ENCODE measurements around the gene U2AF1L4.

Gene U2AF1L4

GRCh38 chr19:35712567-35713505 lies 32.4 kb downstream of the U2AF1L4 start:
- DNase-seq (ENCODE audit: low read depth), result no peak

GRCh38 chr19:35710784-35711723 lies 34.2 kb downstream of the U2AF1L4 start:
- no peak for DNase-seq (ENCODE audit: low read depth)

GRCh38 chr19:35708391-35708790 lies 36.8 kb downstream of the U2AF1L4 start:
- DNase-seq (ENCODE audit: low read depth), result no peak

DNA sequence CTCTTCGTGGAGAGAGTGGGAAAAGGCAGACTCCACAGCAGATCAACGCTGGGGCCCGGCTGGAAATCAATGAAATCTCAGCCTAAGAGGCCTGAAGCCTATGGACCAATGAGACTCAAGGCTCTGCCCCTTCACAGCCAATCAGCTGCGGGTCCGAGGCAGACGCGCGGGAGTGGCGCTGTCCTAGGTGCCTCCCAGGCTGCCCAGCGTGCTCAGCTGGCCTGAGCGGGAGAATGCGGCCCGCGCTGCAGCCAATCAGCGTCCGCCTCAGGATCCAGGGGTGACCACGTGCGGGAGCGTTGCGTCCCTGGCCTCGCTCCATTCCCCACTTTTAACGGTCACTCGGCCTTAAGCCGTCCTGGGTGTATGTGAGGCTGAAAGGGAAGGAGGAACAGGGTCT lies 41.0 kb downstream of the U2AF1L4 start, which contains the start of gene ZBTB32:
ZBTB32 (plus strand) TSS at position 341 of the 400 bp plus-strand sequence. CDS start 10,069 bp downstream, outside the sequence.
- DNase-seq (ENCODE audit: low read depth), result peak; percentile 30

DNA sequence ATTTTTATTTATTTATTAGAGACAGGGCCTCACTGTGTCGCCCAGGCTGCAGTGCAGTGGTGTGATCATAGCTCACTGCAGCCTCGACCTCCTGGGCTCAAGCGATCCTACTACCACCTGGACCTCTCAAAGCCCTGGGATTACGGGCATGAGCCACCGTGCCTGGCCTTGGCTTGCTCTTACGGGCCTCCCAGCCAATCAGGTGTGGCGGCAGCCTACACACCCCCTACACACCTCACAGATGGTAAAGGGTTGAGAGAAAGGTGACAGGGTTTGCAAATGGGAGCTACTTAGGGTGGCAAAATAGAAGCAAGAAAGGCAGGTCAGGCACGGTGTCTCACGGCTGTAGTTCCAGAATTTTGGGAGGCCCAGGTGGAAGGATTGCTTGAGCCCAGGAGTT lies 41.9 kb downstream of the U2AF1L4 start:
- DNase-seq (ENCODE audit: low read depth), result no peak

DNA sequence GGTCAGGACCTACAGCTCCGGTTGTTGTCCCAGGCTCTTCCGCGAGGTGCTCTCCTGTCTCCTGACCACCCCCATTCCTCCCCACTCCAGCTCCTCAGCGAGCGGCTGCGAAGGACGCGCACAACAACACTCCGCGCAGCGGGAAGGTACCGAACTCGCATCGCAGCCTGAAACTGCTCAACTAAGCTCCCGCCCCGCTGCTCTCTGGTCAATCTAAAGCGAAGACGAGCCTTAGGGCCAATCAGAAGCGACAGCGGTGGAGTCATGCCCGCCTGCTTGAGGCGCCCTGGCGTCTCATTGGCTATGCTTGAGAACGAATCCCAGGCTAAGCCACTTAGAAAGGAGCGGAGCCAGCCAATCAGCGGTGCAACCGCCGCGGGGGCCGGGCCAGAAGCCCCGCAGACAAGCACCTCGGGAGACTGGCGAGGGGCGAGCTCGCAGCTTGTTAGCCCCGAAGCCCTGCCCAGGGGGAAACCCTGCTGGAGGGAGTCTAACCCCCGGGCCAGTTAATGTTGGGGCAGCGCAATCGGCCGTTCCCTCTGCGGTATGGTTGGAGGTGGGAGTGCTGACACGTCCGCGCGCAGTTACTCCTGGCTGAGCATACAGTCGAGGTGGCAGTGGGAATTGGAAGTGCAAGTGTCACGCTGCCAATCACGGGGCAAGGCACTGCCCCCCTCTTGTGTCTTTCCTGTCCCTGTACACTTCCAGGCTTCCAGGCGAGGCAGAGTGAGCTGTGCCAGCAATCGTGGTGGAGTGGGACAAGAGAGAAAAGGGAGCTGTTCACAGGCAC lies 42.8 kb downstream of the U2AF1L4 start:
- DNase-seq (ENCODE audit: low read depth), result peak; percentile 98

DNA sequence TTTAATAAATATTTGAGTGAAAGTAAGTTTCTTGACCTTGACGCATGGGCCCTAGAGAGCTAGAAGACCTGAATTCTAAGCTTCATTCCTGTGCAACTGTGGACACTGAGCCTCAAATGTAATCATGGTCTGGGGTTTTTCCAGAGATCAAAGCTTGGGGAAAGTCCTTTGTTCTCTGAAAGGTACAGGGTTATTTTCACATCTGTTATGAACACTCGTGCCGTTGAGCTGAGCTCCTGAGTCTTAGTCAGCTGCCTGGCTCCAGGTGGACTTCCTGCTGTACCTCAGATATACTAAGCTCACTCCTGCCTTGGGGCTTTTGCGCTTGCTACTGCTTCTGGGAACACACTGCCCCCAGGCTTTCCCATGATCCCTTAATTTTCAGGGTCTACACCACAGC lies 48.4 kb downstream of the U2AF1L4 start:
- no peak for DNase-seq (ENCODE audit: low read depth)

- no peak for DNase-seq (ENCODE audit: low read depth)
These were observed 49.3 kb downstream of the U2AF1L4 start for GRCh38 chr19:35695895-35696422.

GRCh38 chr19:35693835-35694599 lies 51.2 kb downstream of the U2AF1L4 start:
- DNase-seq (ENCODE audit: low read depth), result peak; percentile 73

DNA sequence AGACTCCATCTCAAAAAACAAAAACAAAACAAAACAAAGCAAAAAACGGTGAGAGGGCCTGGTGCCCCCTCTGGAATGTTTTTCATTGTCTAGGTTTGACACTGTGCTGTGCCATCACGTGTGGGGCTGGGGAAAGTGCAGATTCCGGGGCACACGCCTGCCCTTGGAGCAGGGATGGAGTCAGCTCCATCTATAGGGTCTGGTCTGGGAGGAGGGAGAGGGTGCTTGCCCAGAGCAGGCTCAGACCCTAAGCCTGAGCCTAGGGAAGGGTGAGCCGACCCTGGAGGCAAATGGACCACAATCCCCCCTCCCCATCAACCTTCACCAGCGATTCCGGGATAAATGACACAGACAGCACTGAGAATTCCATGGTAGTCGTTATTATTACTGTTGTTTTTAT lies 51.8 kb downstream of the U2AF1L4 start:
- DNase-seq (ENCODE audit: low read depth), result no peak

Data from fibroblast of gingiva (primary cell).